HG03045 (cell line): Measurements from ENCODE around the gene LCE3A.

Source experiments
- ATAC-seq: cut with Tn5 transposase; IDR thresholded peaks from one replicate; pipeline ENCODE4 v1.9.1; 2021; ENCODE audit warnings: mild to moderate bottlenecking, moderate library complexity; ENCODE audit not compliant: unreplicated experiment

The LCE3A gene

GRCh38 chr1:152577168-152577567 is 45.7 kb downstream of the LCE3A start:
- no peak for ATAC-seq
